ENCODE results near the gene SLC25A20.
A peak's percentile ranks its signal among the peaks of the same experiment; 100 is the strongest.

The SLC25A20 gene

DNA sequence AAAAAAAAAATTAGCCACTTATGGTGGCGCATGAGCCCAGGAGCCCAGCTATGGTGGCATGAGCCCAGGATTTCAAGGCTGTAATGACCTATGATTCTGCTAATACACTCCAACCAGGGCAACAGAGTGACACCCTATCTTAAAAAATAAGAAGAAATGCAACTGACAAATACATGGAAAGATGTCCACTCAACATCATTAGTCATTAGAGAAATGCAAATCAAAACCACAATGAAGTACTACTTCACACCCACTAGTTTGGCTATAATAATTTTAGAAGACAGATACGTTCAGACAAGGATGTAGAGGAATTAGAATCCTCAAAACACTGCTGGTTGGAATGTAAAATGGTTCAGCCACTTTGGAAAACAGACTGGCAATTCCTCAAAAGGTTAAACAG, 61.5 kb downstream of the SLC25A20 start:
- H3K9me2 ChIP-seq (replicated peaks; ENCODE audit: control insufficient read depth, low read length), result no peaks in the 10 kb centered on the region

DNA sequence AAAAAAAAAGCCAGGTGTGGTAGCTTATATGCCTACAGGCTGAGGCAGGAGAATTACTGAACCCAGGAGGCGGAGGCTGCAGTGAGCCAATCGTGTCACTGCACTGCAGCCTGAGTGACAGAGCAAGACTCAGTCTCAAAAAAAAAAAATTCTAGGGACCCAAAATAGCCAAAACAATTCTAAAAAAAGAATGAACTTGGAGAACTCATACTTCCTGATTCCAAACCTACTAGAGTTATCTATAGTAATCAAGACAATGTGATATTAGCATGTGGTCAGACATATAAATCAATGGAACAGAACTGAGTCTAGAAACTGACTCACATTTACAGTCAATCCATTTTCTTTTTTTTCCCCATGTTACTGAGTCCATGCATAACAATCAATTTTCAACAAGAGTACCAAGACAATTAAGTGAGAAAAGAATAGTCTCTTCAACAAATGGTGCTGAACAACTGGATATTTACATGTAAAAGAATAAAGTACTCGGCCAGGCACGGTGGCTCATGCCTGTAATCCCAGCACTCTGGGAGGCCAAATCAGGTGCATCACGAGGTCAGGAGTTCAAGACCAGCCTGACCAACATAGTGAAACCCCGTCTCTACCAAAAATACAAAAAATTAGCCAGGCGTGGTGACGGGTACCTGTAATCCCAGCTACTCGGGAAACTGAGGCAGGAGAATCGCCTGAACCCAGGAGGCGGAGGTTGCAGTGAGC, 62.9 kb downstream of the SLC25A20 start:
- H3K9me2 ChIP-seq (replicated peaks; ENCODE audit: control insufficient read depth, low read length), result no peaks in the 10 kb centered on the region
- no peak overlapping the region for H3K4me2 ChIP-seq (ENCODE audit: low read length)
- H3K79me2 ChIP-seq (ENCODE audit: control insufficient read depth, low read length), result peaks cover 8% of the 10 kb centered on the region
- peaks cover 14% of the 10 kb centered on the region for H3K4me1 ChIP-seq (ENCODE audit: control insufficient read depth, low read length)
- no peaks in the 10 kb centered on the region for H3K36me3 ChIP-seq (ENCODE audit: control insufficient read depth, low read length)
- no peak overlapping the region for H3K4me3 ChIP-seq (ENCODE audit: low read length)
- H3K27ac ChIP-seq (ENCODE audit: low read depth, low read length), result no peak overlapping the region
- H3K9me3 ChIP-seq (ENCODE audit: control insufficient read depth, insufficient read depth, low read length), result no peaks in the 10 kb centered on the region
- no peaks in the 10 kb centered on the region for H3K27me3 ChIP-seq (ENCODE audit: control insufficient read depth, low read length)
- H4K20me1 ChIP-seq (ENCODE audit: control insufficient read depth, insufficient read depth, low read depth, low read length), result no peaks in the 10 kb centered on the region
- no peak for TF ChIP-seq EZH2phosphoT487 (IDR thresholded peaks at IDR 0.05; ENCODE audit: borderline replicate concordance, low read length)
- TF ChIP-seq, protein P1, sequence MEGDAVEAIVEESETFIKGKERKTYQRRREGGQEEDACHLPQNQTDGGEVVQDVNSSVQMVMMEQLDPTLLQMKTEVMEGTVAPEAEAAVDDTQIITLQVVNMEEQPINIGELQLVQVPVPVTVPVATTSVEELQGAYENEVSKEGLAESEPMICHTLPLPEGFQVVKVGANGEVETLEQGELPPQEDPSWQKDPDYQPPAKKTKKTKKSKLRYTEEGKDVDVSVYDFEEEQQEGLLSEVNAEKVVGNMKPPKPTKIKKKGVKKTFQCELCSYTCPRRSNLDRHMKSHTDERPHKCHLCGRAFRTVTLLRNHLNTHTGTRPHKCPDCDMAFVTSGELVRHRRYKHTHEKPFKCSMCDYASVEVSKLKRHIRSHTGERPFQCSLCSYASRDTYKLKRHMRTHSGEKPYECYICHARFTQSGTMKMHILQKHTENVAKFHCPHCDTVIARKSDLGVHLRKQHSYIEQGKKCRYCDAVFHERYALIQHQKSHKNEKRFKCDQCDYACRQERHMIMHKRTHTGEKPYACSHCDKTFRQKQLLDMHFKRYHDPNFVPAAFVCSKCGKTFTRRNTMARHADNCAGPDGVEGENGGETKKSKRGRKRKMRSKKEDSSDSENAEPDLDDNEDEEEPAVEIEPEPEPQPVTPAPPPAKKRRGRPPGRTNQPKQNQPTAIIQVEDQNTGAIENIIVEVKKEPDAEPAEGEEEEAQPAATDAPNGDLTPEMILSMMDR (IDR thresholded peaks at IDR 0.05; ENCODE audit: low read depth, low read length, poor library complexity, severe bottlenecking), result no peak
- H3F3A ChIP-seq (ENCODE audit: control insufficient read depth, insufficient read depth), result peaks cover 3% of the 10 kb centered on the region; the same call in 1 of the 2 replicates

More for the DNA sequence above, 61.5 kb downstream of the SLC25A20 start:
- H3K36me3 ChIP-seq (ENCODE audit: control insufficient read depth, low read length), result no peaks in the 10 kb centered on the region
- no peaks in the 10 kb centered on the region for H4K20me1 ChIP-seq (ENCODE audit: control insufficient read depth, insufficient read depth, low read depth, low read length)
- no peak overlapping the region for H3K27ac ChIP-seq (ENCODE audit: low read depth, low read length)
- no peaks in the 10 kb centered on the region for H3K9me3 ChIP-seq (ENCODE audit: control insufficient read depth, insufficient read depth, low read length)
- peaks cover 3% of the 10 kb centered on the region; the same call in 1 of the 2 replicates for H3F3A ChIP-seq (ENCODE audit: control insufficient read depth, insufficient read depth)
- peaks cover 14% of the 10 kb centered on the region for H3K4me1 ChIP-seq (ENCODE audit: control insufficient read depth, low read length)
- no peak for TF ChIP-seq EZH2phosphoT487 (IDR thresholded peaks at IDR 0.05; ENCODE audit: borderline replicate concordance, low read length)
- TF ChIP-seq, protein P1 (IDR thresholded peaks at IDR 0.05; ENCODE audit: low read depth, low read length, poor library complexity, severe bottlenecking), result no peak
- peak overlapping the region; percentile 19; the same call in 1 of the 2 replicates for H3K4me2 ChIP-seq (ENCODE audit: low read length)
- no peaks in the 10 kb centered on the region for H3K27me3 ChIP-seq (ENCODE audit: control insufficient read depth, low read length)
- H3K79me2 ChIP-seq (ENCODE audit: control insufficient read depth, low read length), result peaks cover 14% of the 10 kb centered on the region
- no peak overlapping the region for H3K4me3 ChIP-seq (ENCODE audit: low read length)

DNA sequence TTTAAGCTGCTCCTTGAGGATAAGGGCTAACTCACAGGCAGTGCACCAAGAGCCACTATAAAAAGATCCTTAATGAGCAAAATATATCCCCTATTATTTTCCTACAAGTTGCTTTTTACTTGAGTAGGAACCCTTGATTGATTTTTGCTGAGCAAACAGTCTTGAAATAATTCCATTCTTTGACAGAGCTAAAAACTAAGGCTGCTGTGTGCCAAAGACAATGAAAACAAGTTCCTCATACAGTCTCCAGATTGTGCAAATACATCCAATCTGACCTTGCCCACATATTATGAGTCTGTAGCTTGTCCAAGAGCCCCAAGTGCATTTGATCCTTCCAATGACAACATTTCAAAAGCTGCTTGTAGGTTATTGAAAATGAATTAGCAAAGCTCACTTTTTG, 66.0 kb downstream of the SLC25A20 start:
- Histone ChIP-seq H3F3A (ENCODE audit: control insufficient read depth, insufficient read depth) (no peaks in the 10 kb centered on the region), H4K20me1 (ENCODE audit: control insufficient read depth, insufficient read depth, low read depth, low read length) (no peaks in the 10 kb centered on the region), H3K4me2 (ENCODE audit: low read length) (no peak overlapping the region), H3K27me3 (ENCODE audit: control insufficient read depth, low read length) (no peaks in the 10 kb centered on the region), H3K4me1 (ENCODE audit: control insufficient read depth, low read length) (peaks cover 13% of the 10 kb centered on the region), H3K27ac (ENCODE audit: low read depth, low read length) (no peak overlapping the region), H3K9me2 (replicated peaks; ENCODE audit: control insufficient read depth, low read length) (no peaks in the 10 kb centered on the region), H3K79me2 (ENCODE audit: control insufficient read depth, low read length) (peaks cover 4% of the 10 kb centered on the region), H3K4me3 (ENCODE audit: low read length) (no peak overlapping the region), H3K9me3 (ENCODE audit: control insufficient read depth, insufficient read depth, low read length) (no peaks in the 10 kb centered on the region), H3K36me3 (ENCODE audit: control insufficient read depth, low read length) (no peaks in the 10 kb centered on the region)
- TF ChIP-seq, protein P1 (IDR thresholded peaks at IDR 0.05; ENCODE audit: low read depth, low read length, poor library complexity, severe bottlenecking), result no peak
- no peak for TF ChIP-seq EZH2phosphoT487 (IDR thresholded peaks at IDR 0.05; ENCODE audit: borderline replicate concordance, low read length)
